Stimulated activated CD4-positive, alpha-beta T cell treated with anti-CD3 and anti-CD28 coated beads, Interleukin-12 subunit alpha, Interleukin-12 subunit beta, amount 100 ng/mL, for 4 hours (primary cell): ENCODE data around the gene TBC1D4.
"Not testable (repeated sequence)": the region's sequence is repeated elsewhere in the genome, so short reads cannot be mapped to it uniquely, and the experiment has no call there.

Experiments
- DNase-seq: peaks from one replicate; pipeline ENCODE4 v3.0.0-alpha.2; 2020

TBC1D4 gene

DNA sequence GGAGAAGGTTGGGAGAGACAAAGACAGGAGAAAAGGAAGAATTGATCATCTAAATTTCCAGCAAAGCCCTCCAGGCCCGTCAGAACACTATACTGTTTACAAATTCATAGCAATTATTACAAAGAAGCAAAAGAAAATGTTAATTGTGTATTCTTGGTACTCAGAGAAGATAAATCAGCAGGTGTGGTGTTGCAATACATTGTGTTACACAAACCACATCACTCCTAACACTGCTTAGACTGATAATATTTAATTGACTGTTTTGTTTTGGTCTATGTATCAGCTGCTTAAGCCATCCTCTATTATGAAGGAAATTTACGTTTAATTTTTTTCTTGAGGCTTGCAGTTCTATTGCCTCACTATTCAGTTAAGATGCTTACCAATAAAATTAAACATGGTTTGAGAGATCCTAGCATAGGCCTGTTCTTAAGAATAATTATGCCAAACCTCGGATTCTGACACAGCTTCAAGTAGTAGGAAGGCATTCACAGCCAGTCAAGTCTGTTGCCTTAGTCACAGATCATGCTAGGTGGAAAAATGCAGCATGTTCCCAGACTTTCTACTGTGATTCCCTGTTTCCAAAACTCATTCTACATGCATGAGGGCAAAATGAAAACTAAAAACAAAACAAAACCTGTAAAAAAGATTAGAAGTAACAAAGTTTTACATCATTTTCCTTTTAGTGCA lies 129.2 kb downstream of the TBC1D4 start:
- no peak for DNase-seq

DNA sequence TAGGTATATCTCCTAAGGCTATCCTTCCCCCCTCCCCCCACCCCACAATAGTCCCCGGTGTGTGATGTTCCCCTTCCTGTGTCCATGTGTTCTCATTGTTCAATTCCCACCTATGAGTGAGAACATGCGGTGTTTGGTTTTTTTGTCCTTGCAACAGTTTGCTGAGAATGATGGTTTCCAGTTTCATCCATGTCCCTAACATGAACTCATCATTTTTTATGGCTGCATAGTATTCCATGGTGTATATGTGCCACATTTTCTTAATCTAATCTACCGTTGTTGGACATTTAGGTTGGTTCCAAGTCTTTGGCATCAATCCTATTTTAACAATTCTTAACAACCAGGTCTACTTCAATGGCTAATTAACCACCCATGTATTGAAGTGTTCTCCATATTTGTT lies 130.4 kb downstream of the TBC1D4 start:
- not testable (repeated sequence) for DNase-seq

DNA sequence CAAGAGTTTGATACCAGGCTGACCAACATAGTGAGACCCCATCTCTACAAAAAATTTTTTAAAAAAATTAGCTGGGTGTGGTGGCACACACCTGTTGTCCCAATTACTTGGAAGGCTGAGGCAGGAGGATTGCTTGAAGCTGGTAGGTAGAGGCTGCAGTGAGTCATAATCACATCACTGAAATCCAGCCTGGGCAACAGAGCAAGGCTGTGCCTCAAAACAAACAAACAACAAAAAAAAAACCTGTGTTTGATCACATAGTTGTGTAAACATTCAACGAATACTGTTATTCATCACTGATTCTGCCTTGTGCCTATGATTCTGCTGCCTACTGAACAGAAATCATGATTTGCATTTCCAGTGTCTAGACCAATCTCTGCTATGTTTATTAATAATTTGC lies 134.0 kb downstream of the TBC1D4 start:
- DNase-seq = no peak

GRCh38 chr13:75347457-75347856 lies 134.5 kb downstream of the TBC1D4 start:
- no peak for DNase-seq

- DNase-seq = no peak
These were observed 136.8 kb downstream of the TBC1D4 start for GRCh38 chr13:75345193-75345592.

DNA sequence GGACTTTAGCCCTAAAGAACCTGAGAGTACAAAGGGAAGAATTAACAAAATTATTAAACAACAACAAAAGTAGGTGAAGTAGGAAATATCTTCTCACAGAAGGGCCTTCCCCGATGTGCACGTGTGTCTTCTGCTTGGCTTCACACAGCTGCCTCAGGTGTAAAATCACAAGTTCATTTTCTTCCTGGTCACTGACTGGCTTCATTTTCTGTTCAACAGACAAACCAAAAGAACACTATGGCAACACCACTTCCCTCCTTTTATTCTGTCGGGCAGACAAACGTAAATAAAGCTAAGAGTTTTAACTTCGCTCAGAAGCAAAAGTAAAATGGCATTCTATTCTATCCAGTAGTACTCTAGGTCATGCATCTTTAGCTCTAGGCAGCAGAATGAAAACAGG lies 140.9 kb downstream of the TBC1D4 start:
- no peak for DNase-seq

- no peak for DNase-seq
These were observed 142.2 kb downstream of the TBC1D4 start for GRCh38 chr13:75339635-75340374.

DNA sequence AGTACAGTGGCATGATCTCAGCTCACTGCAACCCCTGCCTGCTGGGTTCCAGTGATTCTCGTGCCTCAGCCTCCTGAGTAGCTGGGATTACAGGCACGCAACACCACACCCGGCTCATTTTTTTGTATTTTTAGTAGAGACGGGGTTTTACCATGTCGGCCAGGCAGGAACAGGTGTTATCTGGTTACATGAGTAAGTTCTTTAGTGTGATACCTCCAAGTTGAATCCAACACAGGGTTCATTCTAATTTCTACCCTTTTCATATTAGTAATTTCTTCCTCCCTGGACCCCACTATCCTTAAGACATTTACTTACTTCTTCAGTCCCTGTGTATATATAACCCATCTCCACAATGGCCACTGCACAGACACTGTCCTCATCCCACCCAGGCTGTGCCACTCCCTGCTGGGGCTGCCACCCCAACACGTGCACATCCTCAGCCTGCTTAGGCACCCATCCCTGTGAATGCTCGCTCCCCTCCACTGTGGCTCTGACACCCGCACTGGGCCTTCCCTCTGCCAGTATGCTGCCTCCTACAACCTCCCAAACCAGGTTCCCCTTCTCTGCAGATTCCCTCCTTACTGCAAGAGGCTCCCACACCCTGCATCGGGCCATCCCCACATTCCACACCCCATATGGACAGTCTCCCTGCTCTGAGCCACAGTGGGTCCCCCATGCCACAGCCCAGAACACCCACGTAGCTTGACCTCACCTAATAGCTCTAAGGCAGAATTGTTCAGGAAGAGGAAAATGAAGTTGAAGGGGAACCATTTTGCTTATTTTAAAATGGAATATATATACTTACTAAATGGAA lies 147.1 kb downstream of the TBC1D4 start:
- no peak for DNase-seq

- DNase-seq = no peak
These were observed 148.9 kb downstream of the TBC1D4 start for GRCh38 chr13:75333103-75333502.

DNA sequence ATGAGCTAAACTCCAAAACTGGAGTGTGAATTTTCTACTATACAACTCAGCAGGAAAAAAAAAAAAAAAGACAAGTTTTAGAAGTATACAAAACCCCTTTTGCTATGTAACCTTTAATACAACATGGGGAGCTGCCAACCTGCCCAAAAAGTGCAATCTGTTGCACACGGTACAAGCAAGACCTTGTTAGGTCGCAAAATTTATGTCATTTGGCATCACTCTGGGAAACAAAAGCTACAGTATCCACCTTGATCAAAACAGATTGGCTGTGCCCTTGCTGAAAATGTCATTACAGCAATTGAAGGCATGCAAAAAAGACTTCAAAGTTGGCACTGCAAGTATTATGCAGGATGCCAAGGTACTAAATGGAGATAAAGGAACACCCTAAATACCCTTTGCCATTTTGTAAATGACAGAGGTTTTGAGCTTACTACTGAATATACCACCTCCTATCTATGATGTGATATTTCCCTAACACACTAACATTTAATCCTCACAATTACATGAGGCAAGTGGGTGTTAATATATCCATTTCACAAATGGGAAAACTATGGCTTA lies 150.1 kb downstream of the TBC1D4 start:
- DNase-seq = no peak

- no peak for DNase-seq
These were observed 151.2 kb downstream of the TBC1D4 start for GRCh38 chr13:75330770-75331169.

DNA sequence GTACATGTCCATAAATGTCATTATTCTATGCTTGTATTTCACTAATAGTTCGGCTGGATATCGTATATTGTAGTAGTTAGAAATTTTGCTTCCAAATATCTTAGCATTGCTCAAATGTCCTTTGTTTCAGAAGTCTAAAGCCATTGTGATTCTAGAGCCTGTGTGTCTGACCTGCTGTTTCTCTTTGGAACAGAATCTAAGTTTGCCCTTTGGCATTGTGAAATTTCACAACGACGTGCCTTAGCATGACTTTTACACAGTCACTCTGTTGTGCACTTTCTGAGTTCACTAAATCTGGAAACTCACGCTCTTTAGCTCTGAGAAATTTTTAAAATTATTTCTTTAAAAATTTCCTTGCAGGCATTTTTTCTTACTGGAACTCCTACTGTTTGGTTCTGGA lies 152.2 kb downstream of the TBC1D4 start:
- no peak for DNase-seq

GRCh38 chr13:75329097-75329496 lies 152.9 kb downstream of the TBC1D4 start:
- no peak for DNase-seq

DNA sequence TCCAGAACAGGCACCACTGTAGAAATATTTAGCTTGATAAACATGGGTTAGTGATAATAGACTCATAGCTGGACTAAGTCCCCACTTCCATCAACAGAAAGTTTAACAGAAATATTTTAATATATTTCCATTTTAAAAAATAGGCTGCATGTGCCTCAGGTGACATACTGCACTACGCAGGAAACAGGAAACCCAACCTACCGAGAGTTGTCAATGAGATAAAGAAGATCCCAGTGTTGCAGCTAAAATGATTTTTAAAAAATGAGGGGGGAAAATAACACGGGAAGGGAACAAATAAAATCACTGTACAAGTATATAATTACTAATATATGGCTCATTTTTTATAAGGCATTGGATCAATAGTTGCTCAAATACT lies 154.8 kb downstream of the TBC1D4 start:
- no peak for DNase-seq

GRCh38 chr13:75326173-75327134 lies 155.5 kb downstream of the TBC1D4 start:
- DNase-seq = peak; percentile 42

DNA sequence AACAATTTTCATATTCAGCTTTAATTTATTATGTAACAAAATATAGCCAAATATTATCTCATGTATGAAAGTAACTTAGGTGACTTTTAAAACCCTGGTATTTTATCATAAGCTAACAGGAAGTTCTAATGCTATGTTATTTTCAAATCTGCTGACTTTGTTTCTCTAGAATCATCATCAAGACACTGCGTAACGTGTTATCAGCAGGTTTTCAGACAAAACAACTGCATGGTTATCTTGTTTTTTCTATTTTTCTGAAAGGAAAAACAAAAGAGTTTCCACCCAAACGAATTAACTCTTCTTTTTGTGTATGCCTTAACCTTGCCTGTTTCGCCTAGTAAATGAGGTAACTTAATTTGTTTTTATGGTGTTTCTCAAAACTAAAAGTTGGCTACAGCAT lies 156.3 kb downstream of the TBC1D4 start:
- DNase-seq = no peak

DNA sequence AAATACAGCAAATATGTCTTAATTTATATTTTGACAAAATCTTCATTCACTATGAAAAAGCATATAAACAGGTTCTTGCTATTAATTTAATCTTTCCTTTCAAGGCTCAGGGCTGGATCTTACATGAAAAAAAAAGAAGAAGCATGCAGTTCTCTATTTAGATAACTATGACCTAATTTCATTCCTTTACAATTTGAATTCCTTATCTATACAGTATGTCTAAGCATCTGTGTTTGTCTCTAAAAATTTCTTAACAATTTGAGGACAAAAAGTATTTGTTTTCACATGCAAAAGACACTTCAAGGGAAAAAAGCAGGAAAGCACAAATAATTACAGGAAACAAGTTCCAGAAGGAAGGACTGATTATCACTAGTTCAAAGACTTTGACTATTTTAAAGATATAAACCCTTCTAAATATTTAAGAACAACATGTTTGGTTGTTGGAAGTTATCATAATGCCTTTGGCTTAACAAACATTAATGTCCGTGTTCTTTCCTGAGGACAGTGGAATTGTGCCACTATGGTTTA lies 157.5 kb downstream of the TBC1D4 start:
- no peak for DNase-seq

- no peak for DNase-seq
These were observed 160.9 kb downstream of the TBC1D4 start for GRCh38 chr13:75321084-75321483.

GRCh38 chr13:75319254-75319653 lies 162.7 kb downstream of the TBC1D4 start:
- no peak for DNase-seq

DNA sequence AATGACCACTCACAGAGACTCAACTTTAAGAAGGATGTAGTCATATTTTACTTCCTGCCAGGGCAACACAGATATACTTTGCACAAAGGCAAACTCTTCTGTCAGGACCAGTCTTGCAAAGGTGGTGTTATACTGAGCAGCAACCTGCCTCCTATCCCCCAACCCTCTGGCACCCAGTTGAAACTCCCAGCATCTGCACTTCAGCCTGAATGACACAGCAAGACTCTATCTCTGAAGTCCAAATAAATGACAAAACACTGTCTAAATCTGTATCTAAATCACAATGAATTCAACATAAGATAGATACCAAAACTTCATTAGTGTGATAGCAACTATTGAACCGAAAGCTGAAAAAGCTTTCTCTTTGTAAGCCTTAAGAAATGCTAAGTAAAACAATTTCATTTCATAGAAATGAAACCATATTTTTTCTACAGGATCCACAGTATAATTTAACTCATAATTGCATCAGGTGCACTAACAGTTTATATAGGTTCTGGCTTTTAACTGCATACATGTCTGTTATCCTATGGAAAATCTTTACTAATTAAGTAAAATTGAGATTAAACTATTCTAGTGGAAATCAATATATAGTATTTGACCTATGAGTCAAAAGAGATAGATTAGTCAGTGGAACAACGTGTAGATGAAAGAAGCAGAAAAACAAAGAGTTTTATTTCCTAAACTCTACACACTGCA lies 163.7 kb downstream of the TBC1D4 start:
- no peak for DNase-seq

GRCh38 chr13:75316427-75316826 lies 165.5 kb downstream of the TBC1D4 start:
- no peak for DNase-seq
